ENCODE measurements around the gene FBLN1. TPM values are rescaled to one million over a fixed set of nuclear protein-coding genes. Genes with fewer than 3 reads are reported as not detected.

FBLN1 gene
- total and polyA plus RNA-seq, 2 of the 8 experiments (the other 6 are each of a cell fraction or from before 2014, with no cell fraction given) = 159 to 168 TPM

DNA sequence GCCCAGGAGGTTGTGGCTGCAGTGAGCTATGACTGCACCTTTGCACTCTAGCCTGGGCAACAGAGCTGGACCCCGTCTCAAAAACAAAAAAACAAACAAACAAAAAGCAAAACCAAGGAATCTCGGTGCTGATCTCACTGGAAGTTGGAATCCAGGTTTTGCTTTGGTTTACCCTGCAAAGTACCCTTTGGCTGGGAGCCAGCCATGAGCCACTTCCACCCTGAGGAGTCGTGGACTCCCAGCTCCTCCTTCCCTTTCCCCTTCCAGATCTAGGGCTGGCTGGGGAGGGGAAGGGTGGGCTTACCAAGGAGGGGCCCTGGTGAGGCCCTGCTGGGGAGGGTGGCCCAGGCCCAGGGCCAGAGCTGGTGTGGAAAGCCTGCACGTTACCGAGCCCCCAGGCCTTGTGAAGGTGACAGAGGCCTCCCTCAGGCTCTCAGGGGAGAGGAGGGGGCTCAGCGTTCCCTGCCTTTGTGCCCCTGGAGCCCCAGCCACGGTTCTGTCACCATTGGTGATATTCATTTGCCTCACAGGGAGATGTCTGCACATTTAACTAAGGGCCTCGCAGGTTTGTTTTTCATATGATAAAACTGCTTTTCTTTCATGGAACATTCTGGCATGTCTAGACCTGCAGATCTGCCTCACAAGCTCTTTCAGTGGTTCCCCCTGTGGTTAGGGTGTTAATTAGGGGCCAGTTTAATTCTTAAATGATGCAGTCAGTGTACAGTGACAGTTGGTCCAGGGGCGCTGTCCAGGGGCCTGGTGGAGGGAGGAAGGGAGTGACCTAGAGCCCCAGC, 29.0 kb downstream of the FBLN1 start:
- 86% methylated on average over 8 of the region's 9 CpGs; no CpG with 5 or more reads in 1 of the 2 experiments for WGBS, 2 experiments (ENCODE audit: extremely low coverage in 1 of 2, insufficient coverage in 1 of 2, insufficient read length in 1 of 2, insufficient replicate concordance in 2 of 2, low coverage in 1 of 2, low lambda C conversion rate in 2 of 2, missing lambda C conversion rate in 1 of 2)
- H3K4ac ChIP-seq (replicated peaks; ENCODE audit: insufficient read length, low read depth, low read length) = no peak overlapping the region
- H3K18ac ChIP-seq (ENCODE audit: extremely low read depth, low read length) = no peak overlapping the region
- no peak overlapping the region for H3K27ac ChIP-seq (ENCODE audit: low read depth, low read length)
- no peak overlapping the region for H3K4me3 ChIP-seq (ENCODE audit: extremely low read depth in 1 of 4, insufficient read depth in 2 of 4, low read depth in 3 of 4, low read length in 4 of 4)
- DNase-seq (ENCODE audit: low read depth in 1 of 2, low spot score in 2 of 2) (no peak), FAIRE-seq (no peak)
- no peaks in the 10 kb centered on the region for H3K9me3 ChIP-seq (ENCODE audit: insufficient read depth in 2 of 2, low read depth in 1 of 2, low read length in 1 of 2)
- no peaks in the 10 kb centered on the region for H3K27me3 ChIP-seq (replicated peaks in 1 of 4; ENCODE audit: control insufficient read depth in 3 of 4, extremely low read depth in 1 of 4, insufficient read depth in 3 of 4, low read length in 3 of 4)
- no peak overlapping the region for H3K56ac ChIP-seq (replicated peaks; ENCODE audit: insufficient read length, low read depth, low read length)
- H2BK5ac ChIP-seq (ENCODE audit: low read depth, low read length) = no peak overlapping the region
- H3K36me3 ChIP-seq (ENCODE audit: control insufficient read depth in 2 of 4, insufficient read depth in 4 of 4, low read length in 3 of 4) = peaks cover 18 to 49% (median 38%) of the 10 kb centered on the region in 4 experiments; a peak in 7 of 8 replicates
- no peak overlapping the region for H3K9ac ChIP-seq (replicated peaks in 1 of 4; ENCODE audit: extremely low read depth in 1 of 4, low read depth in 3 of 4, low read length in 3 of 4)
- no peak overlapping the region for H2BK15ac ChIP-seq (ENCODE audit: low read length)
- H4K5ac ChIP-seq (ENCODE audit: insufficient read length, low read depth, low read length) = no peak overlapping the region
- no peaks in the 10 kb centered on the region for H3K79me1 ChIP-seq (ENCODE audit: low read depth, low read length)
- H3K23ac ChIP-seq (ENCODE audit: insufficient read length) = no peak overlapping the region
- no peaks in the 10 kb centered on the region for H3K79me2 ChIP-seq (ENCODE audit: control insufficient read depth in 1 of 2, insufficient read depth in 2 of 2, low read length in 2 of 2)
- H3K4me1 ChIP-seq (replicated peaks in 1 of 4; ENCODE audit: control insufficient read depth in 3 of 4, insufficient read depth in 4 of 4, low read length in 3 of 4) = no peaks in the 10 kb centered on the region
- no peak overlapping the region for H2BK20ac ChIP-seq (ENCODE audit: low read length)
- H2AFZ ChIP-seq (ENCODE audit: low read length) = no peak overlapping the region
- POLR2A ChIA-PET (ENCODE audit: partially characterized antibody) = no interaction called here
- no peak overlapping the region for H3K14ac ChIP-seq (ENCODE audit: insufficient read length)
- H4K91ac ChIP-seq (replicated peaks; ENCODE audit: insufficient read length, low read length) = no peak overlapping the region
- H2BK12ac ChIP-seq (ENCODE audit: low read depth, low read length) = no peak overlapping the region
- H2BK120ac ChIP-seq (replicated peaks; ENCODE audit: low read depth, low read length) = no peak overlapping the region
- peaks cover 4 to 10% of the 10 kb centered on the region in 2 experiments for H4K20me1 ChIP-seq (replicated peaks in 1 of 2; ENCODE audit: control insufficient read depth in 1 of 2, insufficient read depth in 2 of 2, low read length in 2 of 2)
- no peak overlapping the region for H3K4me2 ChIP-seq (ENCODE audit: insufficient read depth in 1 of 2, low read depth in 2 of 2, low read length in 2 of 2)
- CTCF ChIA-PET (ENCODE audit: partially characterized antibody) = interaction anchor here (0.8 to 3.7 kb wide), 2 partner anchors 21 to 475 kb away, joined by 3 to 17 read pairs; no protein-coding TSS in a partner anchor
- no peak overlapping the region for H2AK5ac ChIP-seq (ENCODE audit: low read depth, low read length)
- no peak overlapping the region; the same call in 1 of the 2 replicates for H4K8ac ChIP-seq (ENCODE audit: extremely low read depth, insufficient read depth, low read length)
- H3K23me2 ChIP-seq (ENCODE audit: low read depth, low read length) = no peaks in the 10 kb centered on the region
- TF ChIP-seq CREB1 (IDR thresholded peaks at IDR 0.05) = no peak
- TF ChIP-seq, protein P1, sequence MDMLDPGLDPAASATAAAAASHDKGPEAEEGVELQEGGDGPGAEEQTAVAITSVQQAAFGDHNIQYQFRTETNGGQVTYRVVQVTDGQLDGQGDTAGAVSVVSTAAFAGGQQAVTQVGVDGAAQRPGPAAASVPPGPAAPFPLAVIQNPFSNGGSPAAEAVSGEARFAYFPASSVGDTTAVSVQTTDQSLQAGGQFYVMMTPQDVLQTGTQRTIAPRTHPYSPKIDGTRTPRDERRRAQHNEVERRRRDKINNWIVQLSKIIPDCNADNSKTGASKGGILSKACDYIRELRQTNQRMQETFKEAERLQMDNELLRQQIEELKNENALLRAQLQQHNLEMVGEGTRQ (IDR thresholded peaks at IDR 0.05; ENCODE audit: low read length) = no peak
- TF ChIP-seq PHF8 (conservative IDR thresholded peaks at IDR 0.05; ENCODE audit: low read depth, low read length) = no peak
- no peak for TF ChIP-seq CTBP2 (IDR thresholded peaks at IDR 0.05; ENCODE audit: borderline replicate concordance, insufficient read depth, insufficient read length, low read length)
- TF ChIP-seq, protein P2, sequence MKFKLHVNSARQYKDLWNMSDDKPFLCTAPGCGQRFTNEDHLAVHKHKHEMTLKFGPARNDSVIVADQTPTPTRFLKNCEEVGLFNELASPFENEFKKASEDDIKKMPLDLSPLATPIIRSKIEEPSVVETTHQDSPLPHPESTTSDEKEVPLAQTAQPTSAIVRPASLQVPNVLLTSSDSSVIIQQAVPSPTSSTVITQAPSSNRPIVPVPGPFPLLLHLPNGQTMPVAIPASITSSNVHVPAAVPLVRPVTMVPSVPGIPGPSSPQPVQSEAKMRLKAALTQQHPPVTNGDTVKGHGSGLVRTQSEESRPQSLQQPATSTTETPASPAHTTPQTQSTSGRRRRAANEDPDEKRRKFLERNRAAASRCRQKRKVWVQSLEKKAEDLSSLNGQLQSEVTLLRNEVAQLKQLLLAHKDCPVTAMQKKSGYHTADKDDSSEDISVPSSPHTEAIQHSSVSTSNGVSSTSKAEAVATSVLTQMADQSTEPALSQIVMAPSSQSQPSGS (IDR thresholded peaks at IDR 0.05; ENCODE audit: low read length) = no peak
- TF ChIP-seq TAF1 (IDR thresholded peaks at IDR 0.05; ENCODE audit: low read depth, low read length) = no peak
- no peak for TF ChIP-seq SUZ12 (IDR thresholded peaks at IDR 0.05; ENCODE audit: low read length)
- no peak for TF ChIP-seq FOSL1 (IDR thresholded peaks at IDR 0.05; ENCODE audit: insufficient read depth, low read depth, low read length)
- no peak for TF ChIP-seq SRF (IDR thresholded peaks at IDR 0.05; ENCODE audit: low read depth, low read length)
- TF ChIP-seq TEAD4 (IDR thresholded peaks at IDR 0.05; ENCODE audit: low read depth, low read length) = no peak

All from H1 (cell line).